HepG2 (cell line): ENCODE results near the gene ACBD3. TPM values are rescaled to one million over a fixed set of nuclear protein-coding genes. Genes with fewer than 3 reads are reported as not detected.

Experiments
- ARHGAP35 ChIP-seq: sonication (generic); formaldehyde crosslinking; IDR thresholded peaks from 2 replicates; pipeline ENCODE4 v1.9.0; 2022; ENCODE audit warnings: mild to moderate bottlenecking, inconsistent platforms, moderate library complexity, missing genetic modification reagents, borderline replicate concordance
- DMAP1 ChIP-seq: IDR thresholded peaks from 2 replicates; pipeline ENCODE4 v1.6.1; 2016
- FOXC1 ChIP-seq: sonication (generic); formaldehyde crosslinking; IDR thresholded peaks from 2 replicates; pipeline ENCODE4 v1.8.0; 2022; ENCODE audit warnings: mild to moderate bottlenecking, missing genetic modification reagents, borderline replicate concordance
- FOXK1 ChIP-seq: sonication (generic); formaldehyde crosslinking; IDR thresholded peaks from 2 replicates; pipeline ENCODE4 v1.4.0; 2020; ENCODE audit warnings: low read depth, missing genetic modification reagents, borderline replicate concordance
- FOXM1 ChIP-seq: sonication (generic); formaldehyde crosslinking; IDR thresholded peaks from 2 replicates; pipeline ENCODE4 v1.5.0; 2020; ENCODE audit warnings: missing genetic modification reagents
- FOXO1 ChIP-seq: sonication (generic); formaldehyde crosslinking; IDR thresholded peaks from 2 replicates; pipeline ENCODE4 v1.4.0; 2020; ENCODE audit warnings: missing genetic modification reagents
- GPN1 ChIP-seq: sonication (generic); formaldehyde crosslinking; IDR thresholded peaks from 2 replicates; pipeline ENCODE4 v1.5.1; 2020; ENCODE audit warnings: missing genetic modification reagents, borderline replicate concordance
- GTF3A ChIP-seq: sonication (generic); formaldehyde crosslinking; conservative IDR thresholded peaks from 2 replicates; pipeline ENCODE4 v1.4.0; 2020; ENCODE audit warnings: mild to moderate bottlenecking, missing genetic modification reagents
- HHEX ChIP-seq: IDR thresholded peaks from 2 replicates; pipeline ENCODE4 v1.6.1; 2016; ENCODE audit warnings: control low read depth
- KAT7 ChIP-seq: IDR thresholded peaks from 2 replicates; pipeline ENCODE4 v1.6.1; 2018; ENCODE audit warnings: borderline replicate concordance, missing compliant biosample characterization
- NONO ChIP-seq, 2 experiments: fragments of 450-650 bp in 1 of 2; sonication (generic) in 1 of 2; formaldehyde crosslinking in 1 of 2; IDR thresholded peaks in 1 of 2; conservative IDR thresholded peaks in 1 of 2; 2 replicates each; pipeline versions ENCODE4 v1.6.1 to v1.8.0; 2017 to 2022; ENCODE audit warnings: mild to moderate bottlenecking in 1 of 2, missing genetic modification reagents in 1 of 2, moderate library complexity in 1 of 2
- RAD21 ChIP-seq: fragments of 450-650 bp; formaldehyde crosslinking; IDR thresholded peaks from 2 replicates; pipeline ENCODE4 v1.5.0; 2020; ENCODE audit warnings: mild to moderate bottlenecking
- RFX5 ChIP-seq: IDR thresholded peaks from 2 replicates; pipeline ENCODE4 v1.6.1; 2011; ENCODE audit warnings: low read depth, low read length, improper control_type of control experiment
- SNAI1 ChIP-seq: sonication (generic); formaldehyde crosslinking; IDR thresholded peaks from 2 replicates; pipeline ENCODE4 v1.5.0; 2020; ENCODE audit warnings: mild to moderate bottlenecking, missing genetic modification reagents, borderline replicate concordance
- SP5 ChIP-seq: IDR thresholded peaks from 2 replicates; pipeline ENCODE4 v1.6.1; 2016; ENCODE audit warnings: low read depth, borderline replicate concordance
- ZBTB46 ChIP-seq: sonication (generic); formaldehyde crosslinking; IDR thresholded peaks from 2 replicates; pipeline ENCODE4 v1.4.0; 2020; ENCODE audit warnings: mild to moderate bottlenecking, missing genetic modification reagents, borderline replicate concordance
- ZNF101 ChIP-seq: sonication (generic); formaldehyde crosslinking; IDR thresholded peaks from 2 replicates; pipeline ENCODE4 v1.4.0; 2020; ENCODE audit warnings: mild to moderate bottlenecking, low read depth, missing genetic modification reagents, borderline replicate concordance
- ZNF329 ChIP-seq: sonication (generic); formaldehyde crosslinking; IDR thresholded peaks from 2 replicates; pipeline ENCODE4 v1.9.0; 2021; ENCODE audit warnings: low read depth, mild to moderate bottlenecking, missing genetic modification reagents
- ZNF414 ChIP-seq: sonication (generic); formaldehyde crosslinking; IDR thresholded peaks from 2 replicates; pipeline ENCODE4 v1.5.0; 2020; ENCODE audit warnings: missing genetic modification reagents
- ZNF496 ChIP-seq: sonication (generic); formaldehyde crosslinking; IDR thresholded peaks from 2 replicates; pipeline ENCODE4 v1.8.1; 2023; ENCODE audit warnings: mild to moderate bottlenecking, moderate library complexity, missing genetic modification reagents; ENCODE audit not compliant: insufficient replicate concordance
- ZNF691 ChIP-seq: sonication (generic); formaldehyde crosslinking; IDR thresholded peaks from 2 replicates; pipeline ENCODE4 v1.4.0; 2020; ENCODE audit warnings: missing genetic modification reagents, low read depth, mild to moderate bottlenecking, borderline replicate concordance
- ZNF850 ChIP-seq: sonication (generic); formaldehyde crosslinking; conservative IDR thresholded peaks from 2 replicates; pipeline ENCODE4 v1.9.0; 2021; ENCODE audit warnings: mild to moderate bottlenecking, missing genetic modification reagents
- ZNF878 ChIP-seq: sonication (generic); formaldehyde crosslinking; IDR thresholded peaks from 2 replicates; pipeline ENCODE4 v1.8.1; 2023; ENCODE audit warnings: mild to moderate bottlenecking, missing genetic modification reagents, moderate library complexity
- polyA plus RNA-seq, 8 experiments: library from polyadenylated mRNA; depleted of rRNA in 3 of 8; stranded (reverse) in 7 of 8; unstranded in 1 of 8; fragments of >200 nt; fragmentation: Illumina TruSeq in 4 of 8; extraction: Trizol in 4 of 8; gene quantifications; 2 replicates each; pipeline versions ENCODE4 v1.2.1 to v1.2.3, GENCODE V29; 2011 to 2016; ENCODE audit warnings: low read depth in 4 of 8, missing spikeins in 1 of 8, mixed read lengths in 1 of 8; ENCODE audit not compliant: insufficient read depth in 1 of 8
- total RNA-seq, 5 experiments: library from RNA; depleted of rRNA; stranded (reverse); fragments of >200 nt; fragmentation: Illumina TruSeq; extraction: Trizol; gene quantifications; 2 replicates each; pipeline ENCODE4 v1.2.3, GENCODE V29; 2016; ENCODE audit warnings: low read depth in 1 of 5
- TF ChIP-seq, protein P1 (sequence below): fragments of 450-650 bp; IDR thresholded peaks from 2 replicates; pipeline ENCODE4 v1.6.1; 2017

Gene ACBD3
- total and polyA plus RNA-seq, 2 of the 13 experiments (the other 11 are each of a cell fraction or from before 2014, with no cell fraction given): 24.3 to 39.3 TPM

GRCh38 chr1:226186124-226187018, at the start of gene ACBD3 (continued):
- TF ChIP-seq NONO (IDR thresholded peaks at IDR 0.05) (no peak), NONO (CRISPR knock-in tag; conservative IDR thresholded peaks at IDR 0.05) (no peak; the same call in 1 of the 2 replicates), ZNF414 (CRISPR knock-in tag) (no peak), ARHGAP35 (CRISPR knock-in tag) (no peak), ZNF101 (0 out of 2 replicates have a peak, but pooled peaks have one; percentile 71), SP5 (CRISPR knock-in tag) (peak; percentile 57), SNAI1 (CRISPR knock-in tag) (no peak), ZNF329 (CRISPR knock-in tag) (peak; percentile 76; the same call in 1 of the 2 replicates), GPN1 (CRISPR knock-in tag) (no peak), HHEX (CRISPR knock-in tag) (no peak), ZNF496 (CRISPR knock-in tag) (no peak), ZNF850 (CRISPR knock-in tag) (no peak), ZBTB46 (CRISPR knock-in tag) (0 out of 2 replicates have a peak, but pooled peaks have one; percentile 76), ZNF691 (peak; percentile 69), RAD21 (CRISPR knock-in tag) (no peak; the same call in 1 of the 2 replicates), FOXO1 (CRISPR knock-in tag) (no peak), DMAP1 (CRISPR knock-in tag) (peak; percentile 96), FOXM1 (CRISPR knock-in tag) (no peak), ZNF878 (CRISPR knock-in tag) (no peak), KAT7 (CRISPR knock-in tag) (peak; percentile 93; the same call in 1 of the 2 replicates), FOXK1 (CRISPR knock-in tag) (peak; percentile 67; the same call in 1 of the 2 replicates), FOXC1 (CRISPR knock-in tag) (peak; percentile 55), GTF3A (no peak), RFX5 (no peak)
- TF ChIP-seq, protein P1, sequence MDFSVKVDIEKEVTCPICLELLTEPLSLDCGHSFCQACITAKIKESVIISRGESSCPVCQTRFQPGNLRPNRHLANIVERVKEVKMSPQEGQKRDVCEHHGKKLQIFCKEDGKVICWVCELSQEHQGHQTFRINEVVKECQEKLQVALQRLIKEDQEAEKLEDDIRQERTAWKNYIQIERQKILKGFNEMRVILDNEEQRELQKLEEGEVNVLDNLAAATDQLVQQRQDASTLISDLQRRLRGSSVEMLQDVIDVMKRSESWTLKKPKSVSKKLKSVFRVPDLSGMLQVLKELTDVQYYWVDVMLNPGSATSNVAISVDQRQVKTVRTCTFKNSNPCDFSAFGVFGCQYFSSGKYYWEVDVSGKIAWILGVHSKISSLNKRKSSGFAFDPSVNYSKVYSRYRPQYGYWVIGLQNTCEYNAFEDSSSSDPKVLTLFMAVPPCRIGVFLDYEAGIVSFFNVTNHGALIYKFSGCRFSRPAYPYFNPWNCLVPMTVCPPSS: no peak
